ENCODE data around the gene PFKFB4. TPM values are rescaled to one million over a fixed set of nuclear protein-coding genes. Genes with fewer than 3 reads are reported as not detected.

The PFKFB4 gene
- total and polyA plus RNA-seq, 9 of the 15 experiments (the other 6 are each of a cell fraction or from before 2014, with no cell fraction given) = 0.92 to 56.3 (median 13.5) TPM

DNA sequence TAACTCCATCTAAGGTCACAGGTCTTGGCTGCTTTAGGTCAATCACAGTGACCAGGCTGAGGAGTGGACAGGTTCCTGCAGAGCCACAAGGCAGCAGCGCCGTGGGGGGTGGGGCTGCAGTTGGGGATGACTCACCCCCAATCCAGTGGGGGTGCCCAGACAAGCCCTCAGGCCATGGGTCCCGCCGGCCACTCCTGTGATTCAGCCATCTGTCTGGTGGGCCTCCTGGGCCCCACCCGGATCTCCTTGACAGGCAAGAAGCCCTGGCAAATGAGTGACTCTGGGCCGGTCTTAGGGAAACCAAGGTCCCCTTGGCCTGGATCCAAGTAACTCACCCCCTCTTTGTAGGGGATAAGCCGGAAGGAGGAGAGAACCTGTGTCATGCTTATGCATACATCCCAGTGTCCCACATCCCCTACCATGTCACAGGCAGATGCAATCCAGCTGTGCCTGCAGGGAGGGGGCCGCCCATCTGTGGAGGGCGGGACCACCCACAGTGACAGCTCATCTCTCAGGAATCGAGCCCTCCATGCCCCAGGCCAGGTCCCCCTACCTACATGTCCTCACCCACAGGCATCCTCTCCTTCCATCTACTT lies 39.0 kb upstream of the PFKFB4 start (continued):
- TF ChIP-seq ZNF740 (CRISPR knock-in tag; IDR thresholded peaks at IDR 0.05) (peak; percentile 76; the same call in 1 of the 2 replicates), ZNF740 (tag; IDR thresholded peaks at IDR 0.05) (peak in 1 of 2 experiments; percentile 38; a peak in 1 of 4 replicates), ARID1B (IDR thresholded peaks at IDR 0.05) (peak; percentile 54), ATF7 (IDR thresholded peaks at IDR 0.05) (0 out of 2 replicates have a peak, but pooled peaks have one; percentile 35), NFIC (IDR thresholded peaks at IDR 0.05) (peak; percentile 91), SMARCE1 (IDR thresholded peaks at IDR 0.05) (0 out of 2 replicates have a peak, but pooled peaks have one; percentile 16), TFAP4 (CRISPR knock-in tag; IDR thresholded peaks at IDR 0.05; ENCODE audit: borderline replicate concordance) (peak; percentile 43; the same call in 1 of the 2 replicates), CBFA2T3 (IDR thresholded peaks at IDR 0.05) (peak; percentile 38), JUND (IDR thresholded peaks at IDR 0.05; ENCODE audit: borderline replicate concordance, low read depth, low read length) (peak; percentile 93), JUND (tag; IDR thresholded peaks at IDR 0.05; ENCODE audit: borderline replicate concordance, low read depth, low read length) (peak; percentile 82; the same call in 2 of the 3 replicates), KDM1A (IDR thresholded peaks at IDR 0.05) (peak; percentile 39 to 46; a peak in 2 of 4 replicates), MNT (conservative IDR thresholded peaks at IDR 0.05) (peak in 1 of 2 experiments; percentile 44; a peak in 1 of 4 replicates)
- TF ChIP-seq, protein P1, sequence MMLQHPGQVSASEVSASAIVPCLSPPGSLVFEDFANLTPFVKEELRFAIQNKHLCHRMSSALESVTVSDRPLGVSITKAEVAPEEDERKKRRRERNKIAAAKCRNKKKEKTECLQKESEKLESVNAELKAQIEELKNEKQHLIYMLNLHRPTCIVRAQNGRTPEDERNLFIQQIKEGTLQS (IDR thresholded peaks at IDR 0.05) = peak; percentile 93
- TF ChIP-seq, protein P1 (CRISPR knock-in tag; conservative IDR thresholded peaks at IDR 0.05) = no peak

Data from K562 (cell line).